Mammary epithelial cell (primary cell): ENCODE results near the gene GOLGA8B.
"Not testable (repeated sequence)": the region's sequence is repeated elsewhere in the genome, so short reads cannot be mapped to it uniquely, and the experiment has no call there.

Experiments used
- CTCF ChIP-seq, 2 donors: IDR thresholded peaks in 1 of 2; conservative IDR thresholded peaks in 1 of 2; 2 replicates each; pipeline ENCODE4 v1.5.1; 2011 to 2012; ENCODE audit warnings: inconsistent platforms in 2 of 2, low read length in 2 of 2, mild to moderate bottlenecking in 2 of 2, control low read depth in 1 of 2, low read depth in 1 of 2; ENCODE audit not compliant: insufficient read depth in 1 of 2; ENCODE audit errors: extremely low read depth in 1 of 2
- EZH2 ChIP-seq: IDR thresholded peaks from 2 replicates; pipeline ENCODE4 v1.6.1; 2012; ENCODE audit warnings: low read length, inconsistent platforms, borderline replicate concordance

GRCh38 chr15:34564711-34565110, 18.7 kb downstream of the GOLGA8B start:
- TF ChIP-seq CTCF (conservative IDR thresholded peaks at IDR 0.05 in 1 of 2, IDR thresholded peaks at IDR 0.05 in 1 of 2; ENCODE audit: extremely low read depth in 1 of 2, insufficient read depth in 1 of 2, low read depth in 1 of 2, low read length in 2 of 2); EZH2: not testable (repeated sequence)
